ENCODE measurements around the gene EEF2K. TPM values are rescaled to one million over a fixed set of nuclear protein-coding genes. Genes with fewer than 3 reads are reported as not detected.
A peak's percentile ranks its signal among the peaks of the same experiment; 100 is the strongest.

The EEF2K gene
- total and polyA plus RNA-seq, 2 of the 13 experiments (the other 11 are each of a cell fraction or from before 2014, with no cell fraction given) = 22.0 to 23.8 TPM

- TF ChIP-seq ZNF770 (CRISPR knock-in tag; IDR thresholded peaks at IDR 0.05) (no peak), FIP1L1 (IDR thresholded peaks at IDR 0.05; ENCODE audit: borderline replicate concordance, insufficient read depth, low read depth, low read length) (no peak), MBD4 (IDR thresholded peaks at IDR 0.05; ENCODE audit: borderline replicate concordance, low read length) (no peak), ZNF720 (CRISPR knock-in tag; IDR thresholded peaks at IDR 0.05) (no peak), ZNF274 (CRISPR knock-in tag; IDR thresholded peaks at IDR 0.05) (no peak), ZNF280B (CRISPR knock-in tag; IDR thresholded peaks at IDR 0.05; ENCODE audit: borderline replicate concordance) (no peak), RAD21 (CRISPR knock-in tag; IDR thresholded peaks at IDR 0.05) (peak; percentile 13; the same call in 1 of the 2 replicates), ZNF446 (CRISPR knock-in tag; IDR thresholded peaks at IDR 0.05) (no peak), ZFP37 (CRISPR knock-in tag; IDR thresholded peaks at IDR 0.05; ENCODE audit: borderline replicate concordance) (no peak), HMGXB4 (CRISPR knock-in tag; IDR thresholded peaks at IDR 0.05; ENCODE audit: borderline replicate concordance in 1 of 2, low read depth in 1 of 2) (peak; percentile 17 to 43; a peak in 1 of 4 replicates), HNF4A (CRISPR knock-in tag; IDR thresholded peaks at IDR 0.05) (no peak), MAX (IDR thresholded peaks at IDR 0.05) (no peak), ISL2 (CRISPR knock-in tag; IDR thresholded peaks at IDR 0.05) (0 out of 2 replicates have a peak, but pooled peaks have one; percentile 23), GMEB1 (CRISPR knock-in tag; IDR thresholded peaks at IDR 0.05; ENCODE audit: borderline replicate concordance) (no peak), ZIK1 (CRISPR knock-in tag; IDR thresholded peaks at IDR 0.05; ENCODE audit: borderline replicate concordance, low read depth) (no peak), ZNF230 (CRISPR knock-in tag; IDR thresholded peaks at IDR 0.05) (no peak), POLR2AphosphoS5 (IDR thresholded peaks at IDR 0.05; ENCODE audit: low read depth, low read length) (no peak), HNF4G (IDR thresholded peaks at IDR 0.05; ENCODE audit: borderline replicate concordance, low read depth, low read length) (no peak), HNF4G (CRISPR knock-in tag; IDR thresholded peaks at IDR 0.05; ENCODE audit: borderline replicate concordance, low read depth) (no peak), ZNF766 (CRISPR knock-in tag; IDR thresholded peaks at IDR 0.05; ENCODE audit: borderline replicate concordance) (peak; percentile 60; the same call in 1 of the 2 replicates), ATF7 (IDR thresholded peaks at IDR 0.05) (no peak), ATF7 (CRISPR knock-in tag; IDR thresholded peaks at IDR 0.05) (no peak), ZMYM2 (CRISPR knock-in tag; IDR thresholded peaks at IDR 0.05) (peak; percentile 71; the same call in 1 of the 2 replicates)
These were observed 7.4 kb upstream of the EEF2K start (continued) for GRCh38 chr16:22198547-22199293.

Data from HepG2 (cell line).